Muscle layer of duodenum (tissue), 2 donors: ENCODE measurements around the gene HCRTR2.

Experiments
- H3K27ac ChIP-seq: one replicate; pipeline ENCODE4 v1.7.0; 2013; ENCODE audit warnings: mild to moderate bottlenecking, low read length
- H3K27me3 ChIP-seq: one replicate; pipeline ENCODE4 v1.7.0; 2013; ENCODE audit warnings: low read depth, mild to moderate bottlenecking, control low read depth, low read length
- H3K36me3 ChIP-seq, 2 donors: one replicate each; pipeline ENCODE4 v1.7.0; 2013; ENCODE audit warnings: low read length in 2 of 2, control low read depth in 1 of 2, mild to moderate bottlenecking in 1 of 2; ENCODE audit not compliant: insufficient read depth in 2 of 2, control insufficient read depth in 1 of 2
- H3K4me1 ChIP-seq, 2 donors: one replicate each; pipeline ENCODE4 v1.7.0; 2013; ENCODE audit warnings: low read length in 2 of 2, mild to moderate bottlenecking in 2 of 2, control low read depth in 1 of 2, moderate library complexity in 1 of 2; ENCODE audit not compliant: insufficient read depth in 2 of 2, control insufficient read depth in 1 of 2
- H3K4me3 ChIP-seq, 2 donors: one replicate each; pipeline ENCODE4 v1.7.0; 2013; ENCODE audit warnings: low read length in 2 of 2, low read depth in 1 of 2, mild to moderate bottlenecking in 1 of 2
- H3K9me3 ChIP-seq, 2 donors: one replicate each; pipeline ENCODE4 v1.7.0; 2013; ENCODE audit warnings: low read length in 2 of 2, control low read depth in 1 of 2, mild to moderate bottlenecking in 1 of 2; ENCODE audit not compliant: control insufficient read depth in 1 of 2
- donor health status: healthy.

The HCRTR2 gene

GRCh38 chr6:55175078-55176049 is 1.0 kb downstream of the HCRTR2 start:
- peaks cover 0 to 11% of the 10 kb centered on the region in 2 donors for H3K4me1 ChIP-seq
- H3K9me3 ChIP-seq, result no peaks in the 10 kb centered on the region
- no peaks in the 10 kb centered on the region for H3K36me3 ChIP-seq
- peak overlapping the region in 1 of 2 donors; percentile 36 for H3K4me3 ChIP-seq
- no peak overlapping the region for H3K27ac ChIP-seq
- peaks cover 12% of the 10 kb centered on the region for H3K27me3 ChIP-seq

- Histone ChIP-seq H3K4me3 (no peak overlapping the region), H3K27ac (no peak overlapping the region), H3K36me3 (no peaks in the 10 kb centered on the region), H3K4me1 (peaks cover 0 to 11% of the 10 kb centered on the region in 2 donors), H3K27me3 (peaks cover 12% of the 10 kb centered on the region), H3K9me3 (no peaks in the 10 kb centered on the region)
Observed at GRCh38 chr6:55176958-55177357, 2.6 kb downstream of the HCRTR2 start.

GRCh38 chr6:55180258-55180657 is 5.9 kb downstream of the HCRTR2 start:
- no peak overlapping the region for H3K27ac ChIP-seq
- H3K4me3 ChIP-seq, result no peak overlapping the region
- peaks cover 0 to 1% of the 10 kb centered on the region in 2 donors for H3K4me1 ChIP-seq
- H3K27me3 ChIP-seq, result peaks cover 7% of the 10 kb centered on the region
- H3K9me3 ChIP-seq, result no peaks in the 10 kb centered on the region
- H3K36me3 ChIP-seq, result no peaks in the 10 kb centered on the region

GRCh38 chr6:55182016-55182650 is 7.8 kb downstream of the HCRTR2 start:
- no peaks in the 10 kb centered on the region for H3K36me3 ChIP-seq
- H3K9me3 ChIP-seq, result no peaks in the 10 kb centered on the region
- no peak overlapping the region for H3K4me3 ChIP-seq
- H3K27me3 ChIP-seq, result no peaks in the 10 kb centered on the region
- H3K27ac ChIP-seq, result no peak overlapping the region
- H3K4me1 ChIP-seq, result no peaks in the 10 kb centered on the region

- Histone ChIP-seq H3K36me3 (no peaks in the 10 kb centered on the region), H3K27ac (no peak overlapping the region), H3K27me3 (no peaks in the 10 kb centered on the region), H3K4me1 (no peaks in the 10 kb centered on the region), H3K4me3 (no peak overlapping the region), H3K9me3 (no peaks in the 10 kb centered on the region)
Observed at GRCh38 chr6:55184782-55185530, 10.6 kb downstream of the HCRTR2 start.

GRCh38 chr6:55198715-55199114 is 24.4 kb downstream of the HCRTR2 start:
- Histone ChIP-seq H3K36me3 (no peaks in the 10 kb centered on the region), H3K27me3 (no peaks in the 10 kb centered on the region), H3K9me3 (no peaks in the 10 kb centered on the region), H3K4me1 (no peaks in the 10 kb centered on the region), H3K27ac (no peak overlapping the region), H3K4me3 (no peak overlapping the region)

- no peak overlapping the region for H3K4me3 ChIP-seq
- no peaks in the 10 kb centered on the region for H3K27me3 ChIP-seq
- H3K36me3 ChIP-seq, result no peaks in the 10 kb centered on the region
- no peak overlapping the region for H3K27ac ChIP-seq
- H3K4me1 ChIP-seq, result no peaks in the 10 kb centered on the region
- no peaks in the 10 kb centered on the region for H3K9me3 ChIP-seq
Observed at GRCh38 chr6:55199239-55199638, 24.9 kb downstream of the HCRTR2 start.

- no peak overlapping the region for H3K27ac ChIP-seq
- H3K36me3 ChIP-seq, result no peaks in the 10 kb centered on the region
- no peak overlapping the region for H3K4me3 ChIP-seq
- no peaks in the 10 kb centered on the region for H3K27me3 ChIP-seq
- no peaks in the 10 kb centered on the region for H3K9me3 ChIP-seq
- no peaks in the 10 kb centered on the region for H3K4me1 ChIP-seq
Observed at GRCh38 chr6:55208478-55209458, 34.5 kb downstream of the HCRTR2 start.

- H3K4me3 ChIP-seq, result no peak overlapping the region
- no peak overlapping the region for H3K27ac ChIP-seq
- no peaks in the 10 kb centered on the region for H3K9me3 ChIP-seq
- H3K27me3 ChIP-seq, result no peaks in the 10 kb centered on the region
- H3K36me3 ChIP-seq, result no peaks in the 10 kb centered on the region
- no peaks in the 10 kb centered on the region for H3K4me1 ChIP-seq
Observed at GRCh38 chr6:55210952-55211351, 36.6 kb downstream of the HCRTR2 start.

GRCh38 chr6:55212156-55212555 is 37.8 kb downstream of the HCRTR2 start:
- no peaks in the 10 kb centered on the region for H3K36me3 ChIP-seq
- H3K27ac ChIP-seq, result no peak overlapping the region

More at GRCh38 chr6:55212156-55212555, 37.8 kb downstream of the HCRTR2 start:
- Histone ChIP-seq H3K4me3 (no peak overlapping the region), H3K27me3 (no peaks in the 10 kb centered on the region), H3K4me1 (no peaks in the 10 kb centered on the region), H3K9me3 (no peaks in the 10 kb centered on the region)
